Measurements from ENCODE around the gene CFAP74.
A peak's percentile ranks its signal among the peaks of the same experiment; 100 is the strongest.

The CFAP74 gene

GRCh38 chr1:1914101-1914970 is 89.2 kb downstream of the CFAP74 start:
- no peak for DNase-seq

GRCh38 chr1:1911350-1912041 is 92.1 kb downstream of the CFAP74 start:
- no peak for DNase-seq

DNA sequence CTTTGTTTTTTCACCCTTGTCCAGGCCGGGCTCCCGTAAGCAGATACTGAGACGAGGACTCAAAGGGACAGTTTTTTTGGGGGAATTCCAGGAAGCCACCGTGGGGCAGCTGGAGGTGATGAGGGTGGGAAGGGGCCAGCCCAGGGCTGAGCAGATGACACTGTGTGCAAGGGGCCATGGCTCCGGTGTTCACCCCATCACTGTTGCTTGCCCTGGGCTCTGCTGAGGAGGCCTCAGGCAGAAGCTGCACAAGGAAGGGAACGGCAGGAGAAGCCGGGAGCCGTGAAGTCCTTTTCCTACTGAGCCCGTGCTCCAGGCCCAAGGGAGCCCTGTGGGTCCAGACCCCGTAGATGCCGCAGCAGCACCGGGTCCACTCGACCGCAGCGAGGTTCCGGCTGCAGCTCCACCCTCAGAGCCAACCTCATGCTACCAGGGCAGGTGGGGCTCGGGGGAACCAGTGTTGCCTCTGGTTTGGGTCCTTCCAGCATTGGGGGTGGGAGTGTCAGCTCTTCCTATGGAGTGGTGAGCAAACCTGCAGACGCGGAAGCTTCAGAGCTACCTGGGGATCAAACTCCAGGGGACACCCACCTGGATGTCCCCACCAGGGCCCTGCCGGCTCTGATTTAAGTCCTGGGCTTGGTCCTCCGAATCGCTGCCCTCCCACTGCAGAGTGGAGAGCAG is 92.8 kb downstream of the CFAP74 start:
- DNase-seq, result no peak

- DNase-seq, result no peak
Observed at GRCh38 chr1:1910033-1910465, 93.5 kb downstream of the CFAP74 start.

DNA sequence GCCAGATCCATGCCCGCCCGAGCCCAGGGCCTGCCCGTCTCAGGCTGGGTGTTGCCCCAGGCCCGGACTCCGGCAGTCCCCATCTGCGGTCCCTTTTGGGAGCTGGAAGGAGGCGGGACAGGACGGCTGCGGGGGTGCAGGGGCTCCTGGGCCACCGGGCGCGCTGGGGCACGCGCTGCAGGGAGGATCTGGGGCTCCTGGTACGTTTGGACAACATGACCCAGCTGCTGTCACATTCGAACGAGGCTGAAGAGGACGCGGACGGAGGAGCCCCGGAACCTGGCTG is 95.1 kb downstream of the CFAP74 start:
- no peak for DNase-seq

DNA sequence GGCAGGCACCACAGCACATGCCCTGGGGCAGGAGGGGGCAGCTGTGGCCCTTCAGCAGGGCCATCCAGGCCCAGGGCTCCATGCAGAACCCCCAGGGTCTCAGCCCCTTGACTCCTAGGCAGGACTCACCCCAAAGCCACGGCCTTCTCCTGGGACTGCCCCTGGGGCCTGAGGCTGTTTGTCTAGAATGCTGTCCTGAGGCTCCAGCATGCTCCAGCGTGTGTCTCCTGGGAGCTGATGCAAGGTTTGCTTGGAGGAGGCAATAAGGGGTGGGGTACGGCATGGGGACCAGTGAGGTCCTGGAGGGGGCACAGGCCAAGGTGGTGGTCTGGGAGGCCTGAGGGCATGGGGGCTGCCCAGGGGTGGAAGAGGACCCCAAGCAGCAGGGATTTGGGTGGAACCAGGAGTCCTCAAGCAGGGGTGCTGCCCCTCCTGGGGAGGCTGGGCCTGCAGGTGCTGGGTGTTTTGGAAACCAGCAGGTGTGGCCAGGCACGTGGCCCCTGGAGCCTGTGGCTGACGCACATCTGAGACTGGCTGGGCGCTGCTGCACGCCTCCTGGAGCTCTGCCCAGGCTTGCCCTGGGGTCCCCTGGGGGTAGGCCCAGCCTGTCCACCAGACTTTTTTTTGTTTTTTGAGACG is 96.4 kb downstream of the CFAP74 start:
- no peak for DNase-seq

DNA sequence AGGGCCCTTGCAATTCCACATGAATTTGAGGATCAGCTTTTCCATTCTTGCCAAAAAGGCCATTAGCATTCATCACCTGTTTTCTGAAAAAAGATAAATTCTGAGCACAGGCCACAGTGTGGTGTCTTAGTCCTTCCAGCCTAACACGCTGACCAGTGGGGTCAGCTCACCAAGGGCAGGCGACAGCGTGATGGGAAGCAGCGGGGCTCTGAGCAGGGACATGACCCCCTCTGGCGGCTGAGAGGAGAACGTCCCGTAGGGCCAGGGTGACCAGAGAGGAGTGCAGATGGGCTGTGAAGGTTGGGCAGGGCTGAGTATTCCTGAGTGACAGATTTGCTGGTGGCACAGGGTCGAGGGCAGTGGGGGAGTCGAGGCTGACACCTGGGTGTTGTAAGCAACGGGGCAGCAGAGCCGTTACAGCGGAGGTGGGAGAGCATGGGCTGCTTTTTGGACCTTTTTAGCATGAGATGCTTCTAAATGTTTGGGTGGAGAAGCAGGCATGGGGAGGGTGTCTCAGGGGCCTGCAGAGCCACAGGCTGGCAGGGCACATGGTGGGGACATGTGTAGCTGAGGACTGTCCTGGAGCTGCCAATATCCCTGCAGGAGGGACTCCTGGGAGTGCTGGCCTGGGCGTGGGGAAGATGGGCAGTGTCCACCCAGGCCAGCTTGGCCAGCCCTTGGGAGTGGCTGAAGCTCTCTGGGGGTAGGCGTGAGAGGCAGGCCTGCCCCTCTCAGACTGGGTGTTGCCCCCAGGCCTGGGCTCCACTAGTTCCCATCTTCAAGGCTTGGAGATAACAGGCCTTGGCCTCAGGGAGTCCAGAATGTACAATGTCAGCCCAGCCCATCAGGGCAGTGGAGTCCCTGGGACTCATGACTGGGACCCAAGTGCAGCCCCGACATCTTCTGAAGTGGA is 97.1 kb downstream of the CFAP74 start:
- DNase-seq, result peak; percentile 90 to 93 (median 93)

DNA sequence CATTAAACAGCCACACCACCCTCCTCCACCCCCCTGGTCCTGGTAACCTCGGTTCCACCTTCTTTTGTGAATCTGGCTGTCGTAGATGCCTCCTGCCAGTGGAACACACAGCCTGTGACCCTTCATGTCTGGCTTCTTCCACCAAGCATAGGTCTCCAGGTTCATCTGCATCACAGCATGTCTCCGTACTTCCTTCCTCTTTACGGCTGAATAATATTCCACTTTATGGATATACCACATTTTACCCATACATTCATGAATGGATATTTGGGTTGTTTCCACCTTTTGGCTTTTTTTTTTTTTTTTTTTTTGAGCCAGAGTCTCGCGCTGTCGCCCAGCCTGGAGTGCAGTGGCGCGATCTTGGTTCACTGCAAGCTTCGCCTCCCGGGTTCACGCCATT is 100.4 kb downstream of the CFAP74 start:
- DNase-seq, result no peak

GRCh38 chr1:1901641-1902294 is 101.8 kb downstream of the CFAP74 start:
- no peak for DNase-seq

- DNase-seq, result no peak
Observed at GRCh38 chr1:1900883-1901640, 102.5 kb downstream of the CFAP74 start.

DNA sequence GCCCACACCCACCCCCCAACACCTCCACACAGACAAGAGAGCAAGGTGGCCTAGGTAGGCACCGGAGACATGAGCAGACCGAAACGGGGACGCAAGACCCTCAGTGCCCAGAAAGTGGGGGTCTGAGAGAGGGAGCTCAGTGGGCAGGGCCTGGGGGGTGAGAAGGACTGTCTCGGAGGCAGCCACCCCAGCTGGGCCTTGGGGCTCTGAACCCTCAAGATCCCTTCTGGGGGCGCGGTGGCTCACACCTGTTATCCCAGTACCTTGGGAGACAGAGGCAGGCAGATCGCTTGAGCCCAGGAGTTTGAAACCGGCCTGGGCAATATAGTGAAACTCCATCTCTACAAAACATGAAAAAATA is 103.6 kb downstream of the CFAP74 start:
- DNase-seq, result no peak

GRCh38 chr1:1899266-1899966 is 104.2 kb downstream of the CFAP74 start:
- peak; percentile 13 to 36 (median 32) for DNase-seq

DNA sequence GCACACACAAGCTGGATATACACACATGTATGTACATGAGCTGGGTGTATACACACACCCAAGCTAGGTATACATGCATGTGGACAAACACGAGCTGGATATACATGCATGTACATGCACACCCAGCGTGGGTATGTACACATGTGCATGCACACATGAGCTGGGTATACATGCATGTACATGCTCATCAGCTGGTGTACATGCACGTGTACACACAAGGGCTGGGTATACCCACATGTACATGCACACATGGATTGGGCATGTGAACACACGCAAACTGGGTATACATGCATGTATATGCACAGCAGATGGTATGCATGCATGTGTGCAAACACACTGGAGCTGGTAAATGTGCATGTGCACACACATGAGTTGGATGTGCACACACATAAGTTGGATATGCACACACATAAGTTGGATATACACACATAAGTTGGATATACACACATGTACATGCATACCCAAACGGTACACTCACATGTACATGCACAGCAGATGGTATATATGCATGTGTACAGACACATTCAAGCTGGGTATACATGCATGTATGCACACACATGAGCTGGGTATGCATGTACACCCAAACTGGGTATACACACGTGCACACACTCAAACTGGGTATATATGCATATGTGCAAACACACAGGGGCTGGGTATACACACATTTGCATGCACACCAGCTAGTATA is 105.2 kb downstream of the CFAP74 start:
- DNase-seq, result no peak

GRCh38 chr1:1895456-1896336 is 107.9 kb downstream of the CFAP74 start:
- no peak for DNase-seq

- no peak for DNase-seq
Observed at GRCh38 chr1:1895060-1895418, 108.5 kb downstream of the CFAP74 start.

- DNase-seq, result no peak
Observed at GRCh38 chr1:1894354-1895059, 109.1 kb downstream of the CFAP74 start.

- no peak for DNase-seq
Observed at GRCh38 chr1:1893997-1894353, 109.6 kb downstream of the CFAP74 start.

Measured in suppressor macrophage treated with lipopolysaccharide for 1 hour (primary cell).